Cardiac fibroblast (primary cell): ENCODE results near the gene RAP1GDS1.
"Not testable (repeated sequence)": the region's sequence is repeated elsewhere in the genome, so short reads cannot be mapped to it uniquely, and the experiment has no call there.

Experiments used
- DNase-seq, 2 donors: peaks; one replicate each; pipeline versions ENCODE4 v3.0.0 to v3.0.0-alpha.2; 2010; ENCODE audit warnings: low read depth in 2 of 2
- H3K4me3 ChIP-seq, 2 donors: replicated peaks in 1 of 2; 1 replicate in 1 of 2; 2 replicates in 1 of 2; pipeline ENCODE4 v1.5.1; 2011; ENCODE audit warnings: low read depth in 2 of 2, low read length in 2 of 2, mild to moderate bottlenecking in 2 of 2, moderate library complexity in 1 of 2
- CTCF ChIP-seq: IDR thresholded peaks from one replicate; pipeline ENCODE4 v1.5.1; 2011; ENCODE audit warnings: low read depth, mild to moderate bottlenecking, low read length, inconsistent platforms

The RAP1GDS1 gene

GRCh38 chr4:98343626-98344025 is 82.4 kb downstream of the RAP1GDS1 start:
- no peak overlapping the region for H3K4me3 ChIP-seq
- DNase-seq, result no peak
- TF ChIP-seq CTCF, result no peak

- H3K4me3 ChIP-seq, result no peak overlapping the region
- DNase-seq, result no peak
- TF ChIP-seq CTCF, result no peak
Measured at GRCh38 chr4:98345838-98346237, 84.7 kb downstream of the RAP1GDS1 start.

GRCh38 chr4:98352396-98352795 is 91.2 kb downstream of the RAP1GDS1 start:
- H3K4me3 ChIP-seq, result no peak overlapping the region
- no peak for TF ChIP-seq CTCF
- DNase-seq, result peak in 1 of 2 donors; percentile 46

GRCh38 chr4:98352940-98353339 is 91.8 kb downstream of the RAP1GDS1 start:
- TF ChIP-seq CTCF, result no peak
- no peak for DNase-seq
- no peak overlapping the region for H3K4me3 ChIP-seq

- no peak for TF ChIP-seq CTCF
- no peak overlapping the region for H3K4me3 ChIP-seq
- no peak for DNase-seq
Measured at GRCh38 chr4:98358630-98359248, 97.6 kb downstream of the RAP1GDS1 start.

- DNase-seq, result no peak
- no peak for TF ChIP-seq CTCF
- no peak overlapping the region for H3K4me3 ChIP-seq
Measured at GRCh38 chr4:98359646-98360045, 98.5 kb downstream of the RAP1GDS1 start.

- no peak overlapping the region for H3K4me3 ChIP-seq
- peak in 1 of 2 donors; percentile 13 for DNase-seq
- TF ChIP-seq CTCF, result no peak
Measured at GRCh38 chr4:98363431-98363830, 102.2 kb downstream of the RAP1GDS1 start.

GRCh38 chr4:98366275-98366674 is 105.1 kb downstream of the RAP1GDS1 start:
- DNase-seq, H3K4me3 ChIP-seq: not testable (repeated sequence)

- not testable (repeated sequence) for H3K4me3 ChIP-seq, DNase-seq
Measured at GRCh38 chr4:98368000-98368399, 106.8 kb downstream of the RAP1GDS1 start.
